Measurements from ENCODE around the gene CCDC61.
A peak's percentile ranks its signal among the peaks of the same experiment; 100 is the strongest.

The CCDC61 gene

GRCh38 chr19:46042252-46042883, 47.1 kb downstream of the CCDC61 start:
- no peak for DNase-seq

GRCh38 chr19:46043519-46043918, 48.3 kb downstream of the CCDC61 start:
- DNase-seq: no peak

DNA sequence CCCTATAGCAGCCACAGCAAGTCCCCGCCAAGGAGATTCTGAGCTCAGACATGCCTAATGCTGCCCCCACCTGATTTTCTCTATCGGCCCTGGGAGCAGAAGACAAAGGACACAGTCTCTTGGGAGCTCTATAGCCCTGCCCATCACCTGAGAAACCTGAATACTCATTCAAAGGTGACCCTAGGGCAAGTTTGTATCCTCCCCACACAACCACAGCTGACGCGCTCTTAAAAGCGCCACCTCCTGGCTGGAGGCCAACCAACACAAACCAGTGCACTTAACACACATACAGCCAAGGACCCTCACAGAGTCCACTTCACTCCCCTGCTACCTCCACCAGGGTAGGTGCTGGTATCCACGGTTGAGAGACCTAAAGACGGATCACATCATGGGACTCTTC, 54.3 kb downstream of the CCDC61 start:
- DNase-seq: peak; percentile 29

- DNase-seq: no peak
Measured at GRCh38 chr19:46052896-46053295, 57.6 kb downstream of the CCDC61 start.

- no peak for DNase-seq
Measured at GRCh38 chr19:46056536-46056935, 61.3 kb downstream of the CCDC61 start.

- no peak for DNase-seq
Measured at GRCh38 chr19:46058778-46059177, 63.5 kb downstream of the CCDC61 start.

DNA sequence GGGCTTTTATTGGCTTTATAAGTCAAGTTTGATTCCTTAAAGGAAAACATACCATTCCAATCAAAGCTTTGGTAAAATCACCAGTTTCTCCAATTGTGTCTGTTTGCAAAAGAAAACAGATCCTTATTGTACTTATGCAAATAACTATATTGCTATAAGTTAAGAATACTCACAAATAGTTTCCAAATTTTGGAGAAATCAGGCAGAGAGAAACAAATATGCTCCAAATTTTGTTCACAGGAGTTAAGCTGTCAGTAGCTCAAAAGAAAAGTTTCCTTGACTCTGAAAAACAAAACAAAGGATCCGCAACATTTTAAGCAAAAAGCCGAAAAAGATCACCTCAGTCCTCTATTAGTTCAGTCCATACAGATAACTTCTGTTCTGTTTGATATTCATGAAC, 64.7 kb downstream of the CCDC61 start:
- DNase-seq: no peak

DNA sequence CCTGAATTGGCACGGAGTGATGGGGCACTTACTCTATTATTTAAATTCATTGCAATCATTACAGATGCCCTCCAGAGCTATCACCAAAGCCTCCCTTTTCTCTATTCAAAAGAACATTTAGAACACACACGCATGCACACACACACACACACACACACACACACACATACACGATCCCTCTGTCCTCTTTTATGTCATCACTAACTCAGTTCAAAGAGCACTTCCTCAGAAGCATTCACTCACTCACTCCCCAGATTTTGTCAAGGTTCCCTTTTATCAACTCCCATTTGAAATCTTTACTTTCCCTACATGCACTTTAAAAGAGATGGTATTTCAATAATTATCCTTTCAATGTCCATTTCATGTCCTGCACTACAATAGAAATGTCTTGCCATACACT, 67.9 kb downstream of the CCDC61 start:
- no peak for DNase-seq

DNA sequence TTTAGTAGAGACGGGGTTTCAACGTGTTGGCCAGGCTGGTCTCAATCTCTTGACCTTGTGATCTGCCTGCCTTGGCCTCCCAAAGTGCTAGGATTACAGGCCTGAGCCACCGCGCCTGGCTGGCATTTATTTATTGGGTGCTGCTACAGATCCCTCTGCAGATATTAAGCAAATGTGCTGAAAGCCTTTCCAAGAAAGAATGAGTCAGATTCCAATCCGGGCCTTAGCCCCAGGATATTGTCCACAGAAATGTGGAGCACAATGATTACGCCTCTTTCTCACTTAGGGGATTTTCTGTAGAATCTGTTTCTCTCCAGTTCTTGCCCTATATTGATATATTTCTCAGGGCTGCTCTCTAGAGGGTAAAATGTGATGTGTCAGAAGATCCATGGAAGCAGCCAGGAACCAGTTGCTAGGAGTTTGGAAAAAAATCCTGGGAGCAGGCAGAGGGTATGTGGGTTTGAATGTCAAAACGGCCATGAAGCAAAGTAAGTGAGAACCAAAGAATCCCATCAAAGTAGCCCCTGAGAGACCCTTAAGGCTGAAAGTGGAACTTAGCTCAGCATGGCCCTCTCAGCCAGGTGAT, 70.3 kb downstream of the CCDC61 start:
- DNase-seq: no peak

- no peak for DNase-seq
Measured at GRCh38 chr19:46066471-46066870, 71.2 kb downstream of the CCDC61 start.

DNA sequence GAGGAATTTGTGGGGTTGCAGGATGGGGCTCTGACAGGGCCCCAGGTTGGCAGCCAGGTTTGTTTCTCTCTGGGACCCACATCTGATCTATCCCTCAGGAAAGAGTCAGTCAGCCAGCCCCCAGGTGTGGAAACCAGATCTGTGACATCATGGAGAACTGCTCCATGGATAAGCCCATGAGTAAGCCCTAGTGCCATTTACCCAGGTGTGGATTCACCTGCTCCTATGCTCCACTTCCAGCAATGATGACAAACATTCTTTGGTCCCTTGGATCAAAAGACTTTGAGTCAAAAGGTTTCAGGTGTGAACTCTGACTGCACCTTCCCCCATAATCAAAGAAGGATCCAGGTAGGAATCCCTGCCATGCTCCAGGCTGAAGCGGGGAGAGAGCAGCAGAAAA, 72.4 kb downstream of the CCDC61 start:
- DNase-seq: no peak

Measured in stimulated activated CD8-positive, alpha-beta memory T cell treated with anti-CD3 and anti-CD28 coated beads, Interleukin-4, amount 100 ng/mL, for 48 hours (primary cell).